ENCODE results near the gene FAM13C. TPM values are rescaled to one million over a fixed set of nuclear protein-coding genes. Genes with fewer than 3 reads are reported as not detected.

Gene FAM13C
- total and polyA plus RNA-seq, 9 of the 15 experiments (the other 6 are each of a cell fraction or from before 2014, with no cell fraction given) = not detected

GRCh38 chr10:59222788-59223187, 139.6 kb downstream of the FAM13C start (continued):
- TF ChIP-seq ZNF518B (CRISPR knock-in tag; IDR thresholded peaks at IDR 0.05) (no peak), SRSF1 (IDR thresholded peaks at IDR 0.05; ENCODE audit: low read depth, low read length) (no peak)

- H3K27ac ChIP-seq (ENCODE audit: extremely low read depth, low read depth, low read length) = no peak overlapping the region
- no peaks in the 10 kb centered on the region for H3K27me3 ChIP-seq (ENCODE audit: control insufficient read depth in 2 of 2, insufficient read depth in 2 of 2, low read length in 2 of 2)
- no peak for DNase-seq (ENCODE audit: extremely low read depth in 1 of 4, low spot score in 3 of 4)
- no peaks in the 10 kb centered on the region for H3K9me3 ChIP-seq (replicated peaks; ENCODE audit: control insufficient read depth, insufficient read depth, low read depth, low read length)
- WGBS (ENCODE audit: insufficient coverage, low coverage, missing lambda C conversion rate) = 1% methylated on average over 3 of the region's 4 CpGs
- CTCF ChIA-PET (ENCODE audit: low intra/inter-chr PET ratio) = no interaction called here
- in situ Hi-C loops (cut with MboI) = no loop called here
- H3K4me3 ChIP-seq = no peak overlapping the region
- no peaks in the 10 kb centered on the region for H3K79me2 ChIP-seq (ENCODE audit: control insufficient read depth, insufficient read depth, low read length)
- no peaks in the 10 kb centered on the region for H3K4me1 ChIP-seq (replicated peaks in 1 of 2; ENCODE audit: control insufficient read depth in 2 of 2, insufficient read depth in 2 of 2, low read length in 2 of 2)
- no peaks in the 10 kb centered on the region for H3K36me3 ChIP-seq (ENCODE audit: control insufficient read depth, insufficient read depth, low read length)
- no peak for ATAC-seq
- H3K9ac ChIP-seq (ENCODE audit: insufficient read depth in 1 of 2, low read depth in 2 of 2, low read length in 2 of 2) = no peak overlapping the region
- POLR2A ChIA-PET = no interaction called here
- no peaks in the 10 kb centered on the region for H3K9me1 ChIP-seq (ENCODE audit: control insufficient read depth, insufficient read depth, low read length)
- TF ChIP-seq SNRNP70 (optimal IDR thresholded peaks at IDR 0.05; ENCODE audit: low read depth, low read length) (no peak), ZNF12 (CRISPR knock-in tag; IDR thresholded peaks at IDR 0.05) (no peak), CBX5 (IDR thresholded peaks at IDR 0.05; ENCODE audit: borderline replicate concordance, low read depth) (no peak), SREBF2 (CRISPR knock-in tag; IDR thresholded peaks at IDR 0.05) (no peak), SUPT5H (IDR thresholded peaks at IDR 0.05) (no peak), MTA3 (IDR thresholded peaks at IDR 0.05; ENCODE audit: borderline replicate concordance) (no peak), SIN3A (IDR thresholded peaks at IDR 0.05; ENCODE audit: borderline replicate concordance in 2 of 2, control insufficient read depth in 1 of 2, low read depth in 2 of 2, low read length in 2 of 2) (no peak), ZBTB2 (IDR thresholded peaks at IDR 0.05) (no peak), SETDB1 (IDR thresholded peaks at IDR 0.05; ENCODE audit: low read length) (no peak), PHB2 (IDR thresholded peaks at IDR 0.05; ENCODE audit: low read depth) (no peak), ZNF511 (CRISPR knock-in tag; IDR thresholded peaks at IDR 0.05) (no peak), ADNP (tag; IDR thresholded peaks at IDR 0.05) (no peak)
- no peak for FAIRE-seq
- intact Hi-C loops (cut with micrococcal nuclease) = no loop called here
- BruUV-seq (replicated peaks) = no TSS peak
- no peak overlapping the region for H2AFZ ChIP-seq (ENCODE audit: low read depth, low read length)
- no peak overlapping the region for H3K4me2 ChIP-seq (ENCODE audit: insufficient read depth, low read length)
- H4K20me1 ChIP-seq (replicated peaks; ENCODE audit: control insufficient read depth, insufficient read depth, low read length) = no peaks in the 10 kb centered on the region
These were observed 146.0 kb downstream of the FAM13C start for GRCh38 chr10:59216178-59216869.
